Suprapubic skin (tissue), 4 donors: ENCODE results near the gene PCBP4.

Source experiments
- CTCF ChIP-seq, 2 donors: fragments of 200-600 bp in 1 of 2; fragments of 450-650 bp in 1 of 2; sonication (generic) in 1 of 2; IDR thresholded peaks; one replicate each; pipeline ENCODE4 v1.5.1; 2016 to 2019; ENCODE audit warnings: antibody characterized with exemption in 2 of 2, mild to moderate bottlenecking in 1 of 2, moderate library complexity in 1 of 2
- POLR2A ChIP-seq, 2 donors: fragments of 450-650 bp; IDR thresholded peaks; one replicate each; pipeline ENCODE4 v1.6.1; 2017; ENCODE audit warnings: antibody characterized with exemption in 2 of 2, mild to moderate bottlenecking in 2 of 2, moderate library complexity in 2 of 2
- POLR2AphosphoS5 ChIP-seq, 3 donors: sonication (generic); formaldehyde crosslinking; IDR thresholded peaks; one replicate each; pipeline ENCODE4 v1.6.1; 2017; ENCODE audit warnings: antibody characterized with exemption in 3 of 3

GRCh38 chr3:51983578-51984268 is 16.5 kb upstream of the PCBP4 start:
- TF ChIP-seq CTCF (IDR thresholded peaks at IDR 0.05) (no peak), POLR2AphosphoS5 (IDR thresholded peaks at IDR 0.05) (no peak), POLR2A (IDR thresholded peaks at IDR 0.05) (no peak)
